Activated T-cell treated with anti-CD3 and anti-CD28 coated beads, Interleukin-2, amount 50 U/mL, for 24 hours (primary cell): Measurements from ENCODE around the gene SCN9A.
"Not testable (repeated sequence)": the region's sequence is repeated elsewhere in the genome, so short reads cannot be mapped to it uniquely, and the experiment has no call there.

Source experiments
- DNase-seq: peaks from one replicate; pipeline ENCODE4 v3.0.0-alpha.2; 2020
- H3K27ac Mint-ChIP-seq: 2 replicates; pipeline ENCODE4 v1.8.0; 2020; ENCODE audit warnings: mild to moderate bottlenecking, mixed read lengths
- H3K27me3 Mint-ChIP-seq: 2 replicates; pipeline ENCODE4 v1.8.0; 2020; ENCODE audit warnings: mixed read lengths
- H3K36me3 Mint-ChIP-seq: 2 replicates; pipeline ENCODE4 v1.8.0; 2020; ENCODE audit warnings: low read depth, mixed read lengths
- H3K4me1 Mint-ChIP-seq: 2 replicates; pipeline ENCODE4 v1.8.0; 2020; ENCODE audit warnings: low read depth, mixed read lengths
- H3K4me3 Mint-ChIP-seq: 2 replicates; pipeline ENCODE4 v1.8.0; 2020; ENCODE audit warnings: mild to moderate bottlenecking, moderate library complexity, mixed read lengths
- H3K9me3 Mint-ChIP-seq: 2 replicates; pipeline ENCODE4 v1.8.0; 2020; ENCODE audit warnings: mixed read lengths

SCN9A gene

DNA sequence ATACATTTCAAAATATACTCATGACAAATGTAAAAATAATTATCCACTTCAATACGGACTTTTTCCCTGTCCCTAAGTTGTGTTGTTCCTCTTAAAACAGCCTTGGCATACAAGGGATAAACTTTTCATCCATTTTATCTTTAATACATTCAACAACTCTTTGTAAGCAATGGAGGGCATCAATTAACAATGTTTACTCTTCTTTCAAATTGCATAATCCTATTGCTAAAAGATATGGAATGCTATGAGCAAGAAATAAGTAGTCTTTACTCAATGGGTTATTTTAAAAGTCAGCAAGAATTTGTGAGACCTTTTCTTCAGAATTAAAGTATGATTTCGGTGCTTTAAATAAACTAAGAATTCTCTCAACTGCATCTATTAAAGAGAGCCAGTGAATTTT lies 41.9 kb downstream of the SCN9A start:
- H3K27ac Mint-ChIP-seq = no peak overlapping the region
- no peaks in the 10 kb centered on the region for H3K4me1 Mint-ChIP-seq
- H3K27me3 Mint-ChIP-seq = no peaks in the 10 kb centered on the region
- no peaks in the 10 kb centered on the region for H3K9me3 Mint-ChIP-seq
- no peaks in the 10 kb centered on the region for H3K36me3 Mint-ChIP-seq
- DNase-seq = no peak
- H3K4me3 Mint-ChIP-seq = no peak overlapping the region

DNA sequence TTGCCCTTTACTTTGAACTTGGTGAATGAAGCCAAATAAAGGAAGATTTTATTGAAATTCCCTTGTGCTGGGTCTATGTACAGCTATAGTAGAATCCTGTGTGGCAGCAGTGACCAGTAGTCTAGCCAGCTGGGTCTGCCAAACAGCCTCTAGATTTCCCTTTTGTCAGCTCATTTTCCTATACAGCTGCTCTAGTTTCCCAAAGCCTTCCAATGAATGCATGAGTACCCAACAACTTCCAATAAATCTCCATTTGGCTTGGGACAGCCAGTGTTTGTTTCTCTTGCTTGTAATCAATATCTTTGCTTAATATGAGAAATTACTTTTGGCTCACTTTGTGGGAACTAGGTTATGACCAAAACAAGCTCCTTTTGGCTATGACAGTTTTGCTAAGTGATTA lies 43.6 kb downstream of the SCN9A start:
- no peak for DNase-seq
- H3K4me1 Mint-ChIP-seq = no peaks in the 10 kb centered on the region
- no peaks in the 10 kb centered on the region for H3K27me3 Mint-ChIP-seq
- no peak overlapping the region for H3K27ac Mint-ChIP-seq
- H3K36me3 Mint-ChIP-seq = no peaks in the 10 kb centered on the region
- no peak overlapping the region for H3K4me3 Mint-ChIP-seq
- no peaks in the 10 kb centered on the region for H3K9me3 Mint-ChIP-seq

GRCh38 chr2:166331468-166331867 lies 44.3 kb downstream of the SCN9A start:
- DNase-seq = no peak
- Mint-ChIP-seq H3K36me3 (no peaks in the 10 kb centered on the region), H3K9me3 (no peaks in the 10 kb centered on the region), H3K4me1 (no peaks in the 10 kb centered on the region), H3K27ac (no peak overlapping the region), H3K27me3 (no peaks in the 10 kb centered on the region), H3K4me3 (no peak overlapping the region)

DNA sequence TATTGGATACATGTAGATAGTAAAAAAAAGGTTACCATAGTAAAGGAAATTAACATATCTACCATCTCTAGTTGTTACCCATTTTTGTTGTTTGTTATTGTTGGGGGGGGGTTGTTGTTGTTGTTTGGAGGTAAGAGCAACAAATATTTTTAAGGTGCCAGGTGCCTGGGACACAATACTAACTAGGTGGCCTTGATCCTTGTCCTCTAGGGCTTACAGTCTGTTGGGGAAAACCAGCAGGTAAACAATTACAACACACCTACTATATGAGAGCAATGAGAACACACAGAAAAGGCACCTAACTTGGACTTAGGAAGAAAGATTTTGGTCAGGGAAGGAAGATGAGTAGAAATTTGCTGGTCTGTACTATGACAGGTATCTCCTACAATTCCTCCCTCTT lies 46.3 kb downstream of the SCN9A start:
- Mint-ChIP-seq H3K36me3 (no peaks in the 10 kb centered on the region), H3K4me3 (no peak overlapping the region), H3K9me3 (no peaks in the 10 kb centered on the region), H3K27ac (no peak overlapping the region), H3K4me1 (no peaks in the 10 kb centered on the region), H3K27me3 (no peaks in the 10 kb centered on the region)
- DNase-seq = no peak

GRCh38 chr2:166328147-166328546 lies 47.6 kb downstream of the SCN9A start:
- H3K4me1 Mint-ChIP-seq = no peaks in the 10 kb centered on the region
- H3K9me3 Mint-ChIP-seq = no peaks in the 10 kb centered on the region
- no peaks in the 10 kb centered on the region for H3K27me3 Mint-ChIP-seq
- no peak for DNase-seq
- no peak overlapping the region for H3K4me3 Mint-ChIP-seq
- no peaks in the 10 kb centered on the region for H3K36me3 Mint-ChIP-seq
- no peak overlapping the region for H3K27ac Mint-ChIP-seq

DNA sequence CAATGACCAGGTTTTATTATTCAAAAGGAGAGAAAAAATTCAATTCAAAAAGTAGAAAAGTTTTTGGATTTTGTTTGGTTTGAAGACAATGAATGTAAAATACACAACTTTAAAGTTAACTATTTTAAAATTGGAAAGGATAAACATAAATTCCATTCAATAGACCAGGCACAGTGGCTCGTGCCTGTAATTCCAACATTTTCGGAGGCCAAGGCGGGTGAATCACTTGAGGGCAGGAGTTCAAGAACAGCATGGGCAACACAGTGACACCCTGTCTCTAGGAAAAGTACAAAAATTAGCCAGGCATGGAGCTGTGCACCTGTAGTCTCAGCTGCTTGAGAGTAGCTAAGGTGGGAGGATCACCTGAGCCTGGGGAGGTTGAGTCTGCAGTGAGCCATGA lies 54.7 kb downstream of the SCN9A start:
- no peak overlapping the region for H3K4me3 Mint-ChIP-seq
- H3K36me3 Mint-ChIP-seq = no peaks in the 10 kb centered on the region
- DNase-seq = no peak
- H3K4me1 Mint-ChIP-seq = no peaks in the 10 kb centered on the region
- H3K9me3 Mint-ChIP-seq = no peaks in the 10 kb centered on the region
- no peaks in the 10 kb centered on the region for H3K27me3 Mint-ChIP-seq
- H3K27ac Mint-ChIP-seq = no peak overlapping the region

GRCh38 chr2:166314022-166314759 lies 61.6 kb downstream of the SCN9A start:
- Mint-ChIP-seq H3K9me3 (no peaks in the 10 kb centered on the region), H3K4me3 (no peak overlapping the region), H3K36me3 (no peaks in the 10 kb centered on the region), H3K27ac (no peak overlapping the region), H3K27me3 (no peaks in the 10 kb centered on the region), H3K4me1 (no peaks in the 10 kb centered on the region)
- DNase-seq = no peak

- not testable (repeated sequence) for H3K27me3 Mint-ChIP-seq, DNase-seq, H3K4me1 Mint-ChIP-seq, H3K27ac Mint-ChIP-seq, H3K9me3 Mint-ChIP-seq, H3K36me3 Mint-ChIP-seq, H3K4me3 Mint-ChIP-seq
Observed at GRCh38 chr2:166312863-166313262, 62.9 kb downstream of the SCN9A start.

GRCh38 chr2:166307326-166307725 lies 68.4 kb downstream of the SCN9A start:
- Mint-ChIP-seq H3K36me3 (no peaks in the 10 kb centered on the region), H3K27ac (no peak overlapping the region), H3K9me3 (peaks cover 3% of the 10 kb centered on the region), H3K4me3 (no peak overlapping the region), H3K27me3 (no peaks in the 10 kb centered on the region), H3K4me1 (no peaks in the 10 kb centered on the region)
- no peak for DNase-seq

- Mint-ChIP-seq H3K9me3 (peaks cover 3% of the 10 kb centered on the region), H3K27me3 (no peaks in the 10 kb centered on the region), H3K4me1 (no peaks in the 10 kb centered on the region), H3K27ac (no peak overlapping the region), H3K36me3 (no peaks in the 10 kb centered on the region), H3K4me3 (no peak overlapping the region)
- no peak for DNase-seq
Observed at GRCh38 chr2:166304656-166305055, 71.1 kb downstream of the SCN9A start.

DNA sequence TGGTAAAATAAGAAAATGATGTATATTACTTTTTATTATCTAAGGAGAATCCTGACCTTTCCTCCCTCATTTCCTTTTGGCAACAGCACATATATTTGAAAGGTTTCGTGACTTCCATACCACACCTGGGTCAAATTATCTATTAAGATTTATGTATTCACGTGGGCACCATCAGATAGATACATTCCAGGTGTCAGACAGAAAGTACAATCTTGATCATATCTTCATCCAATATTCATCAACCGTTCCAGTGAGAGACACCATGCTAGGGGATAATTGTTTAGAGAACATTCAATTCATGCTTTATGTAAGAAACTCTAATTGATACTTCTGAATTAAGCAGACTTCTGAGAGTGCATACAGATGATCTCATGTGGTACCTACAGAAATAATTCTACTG lies 73.7 kb downstream of the SCN9A start:
- no peak overlapping the region for H3K27ac Mint-ChIP-seq
- H3K27me3 Mint-ChIP-seq = no peaks in the 10 kb centered on the region
- no peak overlapping the region for H3K4me3 Mint-ChIP-seq
- no peaks in the 10 kb centered on the region for H3K9me3 Mint-ChIP-seq
- no peak for DNase-seq
- H3K4me1 Mint-ChIP-seq = no peaks in the 10 kb centered on the region
- H3K36me3 Mint-ChIP-seq = no peaks in the 10 kb centered on the region

GRCh38 chr2:166297951-166298350 lies 77.8 kb downstream of the SCN9A start:
- no peaks in the 10 kb centered on the region for H3K27me3 Mint-ChIP-seq
- H3K27ac Mint-ChIP-seq = no peak overlapping the region
- no peaks in the 10 kb centered on the region for H3K9me3 Mint-ChIP-seq

DNA sequence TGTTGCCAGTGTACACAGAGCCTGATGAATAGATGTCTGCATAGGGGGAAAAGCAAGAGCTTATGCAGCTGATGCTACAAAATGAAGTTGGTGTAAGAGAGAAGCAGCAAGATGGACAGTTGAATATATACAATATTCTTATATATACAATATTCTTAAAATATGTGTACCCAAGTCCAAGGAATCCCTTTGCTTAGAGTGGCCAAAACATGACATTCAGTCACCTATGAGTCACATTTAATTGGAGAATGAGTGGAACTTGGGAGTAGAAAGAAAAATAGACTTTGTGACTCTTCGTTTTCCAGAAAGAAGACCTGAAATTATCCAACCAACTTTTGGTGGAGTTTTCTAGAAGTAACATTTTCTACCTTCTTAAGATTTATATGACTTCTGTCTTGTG lies 81.8 kb downstream of the SCN9A start:
- no peak for DNase-seq
- Mint-ChIP-seq H3K9me3 (peaks cover 2% of the 10 kb centered on the region), H3K36me3 (no peaks in the 10 kb centered on the region), H3K4me1 (no peaks in the 10 kb centered on the region), H3K4me3 (no peak overlapping the region), H3K27ac (no peak overlapping the region), H3K27me3 (no peaks in the 10 kb centered on the region)

More at GRCh38 chr2:166297951-166298350, 77.8 kb downstream of the SCN9A start:
- no peaks in the 10 kb centered on the region for H3K36me3 Mint-ChIP-seq
- no peak for DNase-seq
- H3K4me1 Mint-ChIP-seq = no peaks in the 10 kb centered on the region
- no peak overlapping the region for H3K4me3 Mint-ChIP-seq

DNA sequence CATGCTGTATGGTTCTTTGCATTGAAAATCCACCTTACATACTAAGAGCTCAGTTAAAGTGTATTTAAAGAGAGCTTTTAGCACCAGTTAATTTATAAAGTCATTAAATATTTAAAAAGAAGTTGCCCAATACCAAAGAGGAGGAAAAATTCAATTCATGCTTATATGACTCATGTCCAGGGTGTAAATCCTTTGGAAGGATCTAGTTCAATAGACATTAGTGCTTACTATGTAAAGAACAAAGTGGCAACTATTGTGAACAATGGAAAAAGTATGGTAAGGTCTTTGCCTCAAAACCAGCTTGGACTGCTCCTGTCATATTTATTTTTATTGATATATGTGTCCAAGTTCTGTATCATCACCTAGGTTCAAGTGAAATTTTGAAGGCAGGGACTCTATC lies 90.5 kb downstream of the SCN9A start:
- H3K27me3 Mint-ChIP-seq = no peaks in the 10 kb centered on the region
- no peak overlapping the region for H3K4me3 Mint-ChIP-seq
- peaks cover 2% of the 10 kb centered on the region for H3K9me3 Mint-ChIP-seq
- no peak overlapping the region for H3K27ac Mint-ChIP-seq
- DNase-seq = no peak
- H3K36me3 Mint-ChIP-seq = no peaks in the 10 kb centered on the region
- no peaks in the 10 kb centered on the region for H3K4me1 Mint-ChIP-seq

DNA sequence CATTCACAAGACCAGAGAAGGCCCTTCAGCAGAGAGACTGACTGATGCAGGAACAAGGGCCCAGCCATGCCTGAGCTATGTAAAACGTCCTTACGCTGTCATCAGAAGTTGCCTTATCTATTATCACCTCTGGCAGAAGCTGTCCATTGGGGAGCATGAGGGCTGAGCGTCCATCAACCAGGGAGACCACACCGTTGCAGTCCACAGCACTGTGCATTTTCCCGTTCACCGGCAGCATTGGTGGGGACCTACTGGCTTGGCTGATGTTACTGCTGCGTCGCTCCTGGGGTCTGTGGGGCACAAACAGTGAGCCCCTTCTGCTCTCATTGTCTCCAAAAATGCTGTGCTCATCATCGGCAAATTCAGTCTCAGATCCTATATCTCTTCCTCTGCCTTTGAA lies 91.4 kb downstream of the SCN9A start:
- no peak for DNase-seq
- no peak overlapping the region for H3K27ac Mint-ChIP-seq
- H3K4me1 Mint-ChIP-seq = no peaks in the 10 kb centered on the region
- H3K4me3 Mint-ChIP-seq = no peak overlapping the region
- H3K36me3 Mint-ChIP-seq = no peaks in the 10 kb centered on the region
- H3K27me3 Mint-ChIP-seq = no peaks in the 10 kb centered on the region
- H3K9me3 Mint-ChIP-seq = no peaks in the 10 kb centered on the region

DNA sequence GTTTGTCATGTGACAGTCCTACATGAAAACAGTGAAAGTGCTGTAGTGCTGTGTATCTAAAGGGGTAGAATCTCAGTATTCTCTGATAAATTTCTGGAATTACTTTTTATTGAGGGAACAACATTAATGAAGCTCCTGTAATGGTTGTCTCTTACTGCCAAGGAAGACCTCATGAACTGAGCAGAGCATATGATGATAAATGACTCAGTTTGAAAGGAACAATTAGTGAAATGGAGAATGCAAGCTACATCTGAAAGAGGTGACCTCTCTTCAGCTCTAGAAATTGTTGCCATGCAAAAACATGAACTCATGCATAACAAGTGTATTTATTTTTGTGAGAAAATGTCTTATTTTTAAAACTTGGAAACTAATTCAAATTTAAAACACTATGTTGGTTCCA lies 93.6 kb downstream of the SCN9A start:
- Mint-ChIP-seq H3K4me1 (no peaks in the 10 kb centered on the region), H3K9me3 (no peaks in the 10 kb centered on the region), H3K4me3 (no peak overlapping the region), H3K27ac (no peak overlapping the region), H3K36me3 (no peaks in the 10 kb centered on the region), H3K27me3 (no peaks in the 10 kb centered on the region)
- no peak for DNase-seq
